WTC11 (cell line): ENCODE results near the gene GDNF.

Source experiments
- CREM ChIP-seq: sonication (generic); formaldehyde crosslinking; IDR thresholded peaks from 2 replicates; pipeline ENCODE4 v1.8.1; 2022; ENCODE audit warnings: mild to moderate bottlenecking, missing genetic modification reagents, moderate library complexity
- CTCF ChIP-seq: fragments of 200-600 bp; IDR thresholded peaks from 2 replicates; pipeline ENCODE4 v1.8.0; 2022; ENCODE audit warnings: antibody characterized with exemption
- ELF4 ChIP-seq: sonication (generic); formaldehyde crosslinking; IDR thresholded peaks from 2 replicates; pipeline ENCODE4 v1.8.1; 2022; ENCODE audit warnings: low read depth, mild to moderate bottlenecking, moderate library complexity, missing genetic modification reagents
- ERG ChIP-seq: fragments of 250-450 bp; sonication (Bioruptor Pico); IDR thresholded peaks from 2 replicates; pipeline ENCODE4 v1.8.0; 2021; ENCODE audit warnings: mild to moderate bottlenecking
- GRHL2 ChIP-seq: fragments of 250-450 bp; sonication (Bioruptor Pico); IDR thresholded peaks from 2 replicates; pipeline ENCODE4 v1.8.0; 2022; ENCODE audit warnings: mild to moderate bottlenecking, moderate library complexity; ENCODE audit not compliant: insufficient replicate concordance, severe bottlenecking
- NFE2L1 ChIP-seq: sonication (generic); formaldehyde crosslinking; IDR thresholded peaks from 2 replicates; pipeline ENCODE4 v1.8.1; 2023; ENCODE audit warnings: missing genetic modification reagents
- NFYB ChIP-seq: sonication (generic); formaldehyde crosslinking; conservative IDR thresholded peaks from 2 replicates; pipeline ENCODE4 v1.8.0; 2022; ENCODE audit warnings: low read depth, missing genetic modification reagents
- NR2C2 ChIP-seq: sonication (generic); formaldehyde crosslinking; IDR thresholded peaks from 2 replicates; pipeline ENCODE4 v1.8.0; 2022; ENCODE audit warnings: mild to moderate bottlenecking, missing genetic modification reagents
- SMAD3 ChIP-seq: sonication (generic); formaldehyde crosslinking; IDR thresholded peaks from 2 replicates; pipeline ENCODE4 v1.8.0; 2022; ENCODE audit warnings: missing genetic modification reagents, mild to moderate bottlenecking, borderline replicate concordance
- TP53 ChIP-seq: sonication (generic); formaldehyde crosslinking; IDR thresholded peaks from 2 replicates; pipeline ENCODE4 v1.8.1; 2023; ENCODE audit warnings: mild to moderate bottlenecking, missing genetic modification reagents
- USF2 ChIP-seq: sonication (generic); formaldehyde crosslinking; IDR thresholded peaks from 2 replicates; pipeline ENCODE4 v1.8.1; 2023; ENCODE audit warnings: mild to moderate bottlenecking, missing genetic modification reagents, moderate library complexity
- ZNF416 ChIP-seq: fragments of 250-450 bp; sonication (Bioruptor Pico); IDR thresholded peaks from 2 replicates; pipeline ENCODE4 v1.9.0; 2021; ENCODE audit warnings: mild to moderate bottlenecking, inconsistent platforms
- TF ChIP-seq, protein P1 (sequence below): sonication (generic); formaldehyde crosslinking; IDR thresholded peaks from 2 replicates; pipeline ENCODE4 v1.8.1; 2022; ENCODE audit warnings: low read depth, missing genetic modification reagents, borderline replicate concordance
- TF ChIP-seq, protein P2 (sequence below): sonication (generic); formaldehyde crosslinking; IDR thresholded peaks from 2 replicates; pipeline ENCODE4 v1.8.0; 2022; ENCODE audit warnings: mild to moderate bottlenecking, missing genetic modification reagents

GRCh38 chr5:37849641-37850040 lies 9.8 kb upstream of the GDNF start:
- TF ChIP-seq CTCF (no peak), NR2C2 (CRISPR knock-in tag) (no peak), ZNF416 (CRISPR knock-in tag) (no peak), SMAD3 (CRISPR knock-in tag) (no peak), USF2 (CRISPR knock-in tag) (no peak), TP53 (CRISPR knock-in tag) (no peak), ELF4 (CRISPR knock-in tag) (no peak), ERG (CRISPR knock-in tag) (no peak), CREM (no peak), GRHL2 (CRISPR knock-in tag) (no peak), NFYB (CRISPR knock-in tag) (no peak), NFE2L1 (no peak)
- TF ChIP-seq, protein P1, sequence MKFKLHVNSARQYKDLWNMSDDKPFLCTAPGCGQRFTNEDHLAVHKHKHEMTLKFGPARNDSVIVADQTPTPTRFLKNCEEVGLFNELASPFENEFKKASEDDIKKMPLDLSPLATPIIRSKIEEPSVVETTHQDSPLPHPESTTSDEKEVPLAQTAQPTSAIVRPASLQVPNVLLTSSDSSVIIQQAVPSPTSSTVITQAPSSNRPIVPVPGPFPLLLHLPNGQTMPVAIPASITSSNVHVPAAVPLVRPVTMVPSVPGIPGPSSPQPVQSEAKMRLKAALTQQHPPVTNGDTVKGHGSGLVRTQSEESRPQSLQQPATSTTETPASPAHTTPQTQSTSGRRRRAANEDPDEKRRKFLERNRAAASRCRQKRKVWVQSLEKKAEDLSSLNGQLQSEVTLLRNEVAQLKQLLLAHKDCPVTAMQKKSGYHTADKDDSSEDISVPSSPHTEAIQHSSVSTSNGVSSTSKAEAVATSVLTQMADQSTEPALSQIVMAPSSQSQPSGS (CRISPR knock-in tag): no peak
- TF ChIP-seq, protein P2, sequence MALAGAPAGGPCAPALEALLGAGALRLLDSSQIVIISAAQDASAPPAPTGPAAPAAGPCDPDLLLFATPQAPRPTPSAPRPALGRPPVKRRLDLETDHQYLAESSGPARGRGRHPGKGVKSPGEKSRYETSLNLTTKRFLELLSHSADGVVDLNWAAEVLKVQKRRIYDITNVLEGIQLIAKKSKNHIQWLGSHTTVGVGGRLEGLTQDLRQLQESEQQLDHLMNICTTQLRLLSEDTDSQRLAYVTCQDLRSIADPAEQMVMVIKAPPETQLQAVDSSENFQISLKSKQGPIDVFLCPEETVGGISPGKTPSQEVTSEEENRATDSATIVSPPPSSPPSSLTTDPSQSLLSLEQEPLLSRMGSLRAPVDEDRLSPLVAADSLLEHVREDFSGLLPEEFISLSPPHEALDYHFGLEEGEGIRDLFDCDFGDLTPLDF (CRISPR knock-in tag): no peak
